A673 (cell line): Measurements from ENCODE around the gene PRM2. TPM values are rescaled to one million over a fixed set of nuclear protein-coding genes. Genes with fewer than 3 reads are reported as not detected.

ENCODE experiments used
- Bru-seq: library from RNA; stranded (reverse); fragments of 400-500 nt; gene quantifications from one replicate; lab custom pipeline; 2021; lab: Mats Ljungman, UMichigan
- BruChase-seq, 2 experiments: library from RNA; stranded (reverse); fragments of 400-500 nt; gene quantifications; one replicate each; lab custom pipeline; 2021; lab: Mats Ljungman, UMichigan
- BruUV-seq: library from RNA; stranded (reverse); fragments of 400-500 nt; replicated peaks from 2 replicates; lab custom pipeline; 2021; lab: Mats Ljungman, UMichigan
- CTCF ChIA-PET: fragments of 300-600 bp; sonication (Branson Sonifier 250); formaldehyde crosslinking; loops from one replicate; lab custom pipeline; 2022; ENCODE audit warnings: antibody characterized with exemption; lab: Charles Lee
- POLR2A ChIA-PET: fragments of 300-600 bp; sonication (Branson Sonifier 250); formaldehyde crosslinking; loops from one replicate; lab custom pipeline; 2022; ENCODE audit warnings: antibody characterized with exemption; ENCODE audit not compliant: low non-redundant PET; lab: Charles Lee
- DNase-seq: peaks from one replicate; pipeline ENCODE4 v3.0.0-alpha.2; 2015; ENCODE audit warnings: low spot score
- H3K27ac ChIP-seq: fragments of 200-600 bp; sonication (generic); 2 replicates; pipeline ENCODE4 v1.5.1; 2016; ENCODE audit warnings: mixed run types, low read depth, mild to moderate bottlenecking, mixed read lengths, antibody characterized with exemption, low read length; ENCODE audit not compliant: poor library complexity, severe bottlenecking
- H3K27me3 ChIP-seq: fragments of 200-600 bp; sonication (generic); replicated peaks from 2 replicates; pipeline ENCODE4 v1.6.1; 2017; ENCODE audit warnings: mixed run types, low read depth, mild to moderate bottlenecking, mixed read lengths, antibody characterized with exemption, low read length; ENCODE audit not compliant: insufficient read depth, poor library complexity
- H3K36me3 ChIP-seq: fragments of 200-600 bp; sonication (generic); 2 replicates; pipeline ENCODE4 v1.6.1; 2016; ENCODE audit warnings: mixed run types, mild to moderate bottlenecking, mixed read lengths, antibody characterized with exemption, low read length; ENCODE audit not compliant: insufficient read depth, poor library complexity, severe bottlenecking
- H3K4me1 ChIP-seq: fragments of 200-600 bp; sonication (generic); 2 replicates; pipeline ENCODE4 v1.6.1; 2017; ENCODE audit warnings: mixed run types, mild to moderate bottlenecking, mixed read lengths, antibody characterized with exemption, low read length; ENCODE audit not compliant: insufficient read depth, poor library complexity, severe bottlenecking
- H3K4me3 ChIP-seq: fragments of 200-600 bp; sonication (generic); 2 replicates; pipeline ENCODE4 v1.5.1; 2016; ENCODE audit warnings: low read depth, mixed run types, mild to moderate bottlenecking, mixed read lengths, low read length; ENCODE audit not compliant: poor library complexity, severe bottlenecking
- H3K9me3 ChIP-seq: fragments of 200-600 bp; sonication (generic); 2 replicates; pipeline ENCODE4 v1.6.1; 2016; ENCODE audit warnings: mixed run types, low read depth, mild to moderate bottlenecking, mixed read lengths, antibody characterized with exemption, low read length; ENCODE audit not compliant: poor library complexity, severe bottlenecking
- CTCF ChIP-seq: fragments of 300-800, 200-600 bp; sonication (generic); conservative IDR thresholded peaks from 2 replicates; pipeline ENCODE4 v1.5.1; 2017; ENCODE audit warnings: low read depth, mild to moderate bottlenecking, antibody characterized with exemption, low read length, moderate library complexity, mixed read lengths
- EZH2 ChIP-seq: fragments of 200-600 bp; sonication (generic); IDR thresholded peaks from 2 replicates; pipeline ENCODE4 v1.6.1; 2017; ENCODE audit warnings: borderline replicate concordance, low read depth, mild to moderate bottlenecking, mixed read lengths, antibody characterized with exemption, low read length; ENCODE audit not compliant: poor library complexity, severe bottlenecking
- intact Hi-C: fragments of 100-400 bp; cut with micrococcal nuclease; formaldehyde crosslinking; loops from one replicate; pipeline ENCODE4 v1.10.0; 2022; ENCODE audit not compliant: unreplicated experiment
- long read RNA-seq: library from polyadenylated mRNA; stranded (forward); transcript quantifications from one replicate; pipeline ENCODE4 v2.0.0, GENCODE V29; 2022
- total RNA-seq: library from RNA; stranded (reverse); gene quantifications from 2 replicates; pipeline ENCODE4 v1.2.3, GENCODE V29; 2021

PRM2 gene, protein sequence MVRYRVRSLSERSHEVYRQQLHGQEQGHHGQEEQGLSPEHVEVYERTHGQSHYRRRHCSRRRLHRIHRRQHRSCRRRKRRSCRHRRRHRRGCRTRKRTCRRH
- not detected in 2 replicates for total RNA-seq
- not detected for Bru-seq, nascent RNA
- not detected for BruChase-seq, experiment 1, labeled RNA remaining after a 2-hour chase
- BruChase-seq, experiment 2, labeled RNA remaining after a 6-hour chase: not detected
- long read RNA-seq: 0 reads

GRCh38 chr16:11276143-11276895, at the start of gene PRM2:
PRM2 (minus strand) TSS chr16:11276480; CDS start chr16:11276370, 110 bp downstream.
- DNase-seq: no peak
- ChIA-PET CTCF (no interaction called here), POLR2A (no interaction called here)
- Histone ChIP-seq H3K4me1 (no peaks in the 10 kb centered on the region), H3K36me3 (no peaks in the 10 kb centered on the region), H3K27ac (no peak within 1 kb of the TSS), H3K27me3 (no peaks in the 10 kb centered on the region), H3K9me3 (no peaks in the 10 kb centered on the region), H3K4me3 (no peak within 1 kb of the TSS)
- no TSS peak for BruUV-seq
- no peak for TF ChIP-seq EZH2
- no peak for TF ChIP-seq CTCF
- intact Hi-C loops: no loop called here

DNA sequence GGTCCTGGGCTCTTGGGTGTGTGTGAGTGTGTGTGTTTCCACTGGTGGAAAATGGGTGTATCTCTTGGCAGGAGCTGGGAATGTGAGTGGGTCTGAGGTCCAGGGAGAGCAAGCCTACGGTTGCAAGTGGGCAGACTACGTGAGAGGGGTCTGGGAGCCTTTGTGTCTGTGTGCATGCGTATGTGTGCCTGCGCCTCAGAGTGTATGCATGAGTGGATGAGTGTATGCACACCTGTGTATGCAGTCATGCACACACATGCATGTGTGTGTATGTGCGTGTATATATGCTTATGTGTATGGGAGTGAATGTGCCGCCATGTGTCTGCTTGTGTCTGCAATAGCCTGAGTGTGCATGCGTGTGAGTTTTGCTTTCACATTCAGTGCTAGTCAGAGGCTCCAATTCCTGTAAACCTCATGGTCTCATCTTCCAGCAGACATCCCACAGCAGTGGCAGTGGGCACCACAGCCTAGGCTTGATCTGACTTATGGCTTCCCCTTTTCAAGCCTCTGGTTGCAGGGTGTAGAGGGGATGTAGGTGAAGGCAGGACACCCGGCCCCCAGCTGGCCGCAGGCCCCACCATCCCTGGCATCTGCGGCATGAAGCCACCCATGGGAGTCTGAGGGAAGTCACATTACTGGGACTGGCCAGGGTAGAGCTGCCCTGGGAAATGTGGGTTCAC, 49.3 kb upstream of the PRM2 start:
- TF ChIP-seq CTCF (no peak), EZH2 (no peak)
- H3K27ac ChIP-seq: peak overlapping the region; percentile 40
- DNase-seq: no peak
- no peaks in the 10 kb centered on the region for H3K27me3 ChIP-seq
- no TSS peak for BruUV-seq
- H3K9me3 ChIP-seq: no peaks in the 10 kb centered on the region
- no peak overlapping the region for H3K4me3 ChIP-seq
- H3K4me1 ChIP-seq: peaks cover 26% of the 10 kb centered on the region
- POLR2A ChIA-PET: no interaction called here
- CTCF ChIA-PET: no interaction called here
- intact Hi-C loops: no loop called here
- no peaks in the 10 kb centered on the region for H3K36me3 ChIP-seq

- TF ChIP-seq EZH2: no peak
- no peak for TF ChIP-seq CTCF
- H3K36me3 ChIP-seq: no peaks in the 10 kb centered on the region
- DNase-seq: no peak
- no peaks in the 10 kb centered on the region for H3K27me3 ChIP-seq
- H3K9me3 ChIP-seq: no peaks in the 10 kb centered on the region
- ChIA-PET CTCF (no interaction called here), POLR2A (no interaction called here)
- BruUV-seq: no TSS peak
- intact Hi-C loops: no loop called here
- H3K4me1 ChIP-seq: peaks cover 14% of the 10 kb centered on the region
- no peak overlapping the region for H3K4me3 ChIP-seq
- no peak overlapping the region for H3K27ac ChIP-seq
Measured at GRCh38 chr16:11323551-11324336, 47.5 kb upstream of the PRM2 start.
